K562 (cell line): ENCODE measurements around the gene TMEM200B.

Source experiments
- CTCF ChIP-seq, 3 experiments: IDR thresholded peaks in 2 of 3; conservative IDR thresholded peaks in 1 of 3; 2 replicates each; pipeline ENCODE4 v1.5.1; 2011 to 2012; ENCODE audit warnings: low read length in 3 of 3, mild to moderate bottlenecking in 3 of 3, control low read depth in 2 of 3, improper control_type of control experiment in 1 of 3, inconsistent platforms in 1 of 3, low read depth in 1 of 3, mixed read lengths in 1 of 3, moderate library complexity in 1 of 3; ENCODE audit not compliant: insufficient read depth in 2 of 3
- GABPB1 ChIP-seq: sonication (generic); formaldehyde crosslinking; IDR thresholded peaks from 2 replicates; pipeline ENCODE4 v1.8.0; 2022; ENCODE audit warnings: mild to moderate bottlenecking, missing genetic modification reagents
- HDGF ChIP-seq: fragments of 450-650 bp; IDR thresholded peaks from 2 replicates; pipeline ENCODE4 v1.6.1; 2016
- NFIC ChIP-seq: fragments of 450-650 bp; IDR thresholded peaks from 2 replicates; pipeline ENCODE4 v1.6.1; 2017; ENCODE audit warnings: mild to moderate bottlenecking, inconsistent platforms
- PHF20 ChIP-seq: fragments of 450-650 bp; IDR thresholded peaks from 2 replicates; pipeline ENCODE4 v1.6.1; 2018; ENCODE audit not compliant: partially characterized antibody
- PRDM10 ChIP-seq: fragments of 450-650 bp; IDR thresholded peaks from 2 replicates; pipeline ENCODE4 v1.6.1; 2018; ENCODE audit not compliant: partially characterized antibody
- RBBP5 ChIP-seq: fragments of 200-600 bp; sonication (generic); IDR thresholded peaks from 2 replicates; pipeline ENCODE4 v1.6.1; 2012; ENCODE audit warnings: borderline replicate concordance, mild to moderate bottlenecking, low read length, control low read depth, inconsistent platforms; ENCODE audit not compliant: insufficient read depth, poor library complexity, severe bottlenecking
- REST ChIP-seq, 2 experiments: fragments of 450-650 bp; formaldehyde crosslinking in 1 of 2; IDR thresholded peaks; 2 replicates each; pipeline versions ENCODE4 v1.4.0 to v1.6.1; 2014 to 2020; ENCODE audit warnings: mild to moderate bottlenecking in 2 of 2, borderline replicate concordance in 1 of 2, low read depth in 1 of 2
- SRSF7 ChIP-seq: fragments of 200-400 bp; formaldehyde crosslinking; optimal IDR thresholded peaks from 2 replicates; pipeline ENCODE3; 2017; ENCODE audit warnings: mild to moderate bottlenecking, low read depth, low read length
- TEAD2 ChIP-seq: fragments of 450-650 bp; IDR thresholded peaks from 2 replicates; pipeline ENCODE4 v1.6.1; 2016; ENCODE audit warnings: missing genetic modification characterization, control low read depth, missing compliant biosample characterization
- U2AF2 ChIP-seq: fragments of 200-400 bp; formaldehyde crosslinking; optimal IDR thresholded peaks from 2 replicates; pipeline ENCODE3; 2017; ENCODE audit warnings: low read depth, mild to moderate bottlenecking, low read length
- WHSC1 ChIP-seq: IDR thresholded peaks from one replicate; pipeline ENCODE4 v1.6.1; 2012; ENCODE audit warnings: low read length, control low read depth, inconsistent platforms

GRCh38 chr1:29171089-29171488 lies 47.4 kb upstream of the TMEM200B start:
- no peak for TF ChIP-seq PRDM10
- TF ChIP-seq SRSF7 = no peak
- no peak for TF ChIP-seq WHSC1
- TF ChIP-seq CTCF (IDR thresholded peaks at IDR 0.05 in 2 of 3, conservative IDR thresholded peaks at IDR 0.05 in 1 of 3; ENCODE audit: insufficient read depth in 2 of 3, low read depth in 1 of 3, low read length in 3 of 3) = no peak
- TF ChIP-seq RBBP5 = no peak
- no peak for TF ChIP-seq GABPB1 (CRISPR knock-in tag)
- TF ChIP-seq PHF20 = no peak
- TF ChIP-seq HDGF = no peak
- no peak for TF ChIP-seq NFIC
- TF ChIP-seq TEAD2 (tag) = no peak
- no peak for TF ChIP-seq REST (IDR thresholded peaks at IDR 0.05; ENCODE audit: borderline replicate concordance)
- TF ChIP-seq REST (CRISPR knock-in tag; IDR thresholded peaks at IDR 0.05; ENCODE audit: low read depth) = no peak
- TF ChIP-seq U2AF2 = no peak
